PFSK-1 (cell line): Measurements from ENCODE around the gene HSDL2.

ENCODE experiments used
- FOXP2 ChIP-seq: optimal IDR thresholded peaks from 2 replicates; pipeline ENCODE3; 2011; ENCODE audit warnings: borderline replicate concordance, control low read depth, inconsistent platforms; ENCODE audit not compliant: insufficient read depth; ENCODE audit errors: extremely low read length, extremely low read depth
- POLR2AphosphoS5 ChIP-seq: IDR thresholded peaks from 2 replicates; pipeline ENCODE4 v1.6.1; 2012; ENCODE audit warnings: low read depth, mild to moderate bottlenecking, control low read depth, low read length, moderate library complexity
- REST ChIP-seq, 2 experiments: IDR thresholded peaks; 2 replicates each; pipeline versions ENCODE4 v1.6.1 to v1.8.0; 2011 to 2012; ENCODE audit warnings: low read depth in 2 of 2, low read length in 2 of 2, control low read depth in 1 of 2, inconsistent platforms in 1 of 2, mild to moderate bottlenecking in 1 of 2, moderate library complexity in 1 of 2; ENCODE audit not compliant: insufficient read depth in 1 of 2
- SIN3A ChIP-seq: IDR thresholded peaks from 2 replicates; pipeline ENCODE4 v1.6.1; 2012; ENCODE audit warnings: mild to moderate bottlenecking, low read length, moderate library complexity, borderline replicate concordance; ENCODE audit not compliant: insufficient read depth
- TAF1 ChIP-seq: IDR thresholded peaks from 2 replicates; pipeline ENCODE4 v1.6.1; 2012; ENCODE audit warnings: low read length, control low read depth, borderline replicate concordance; ENCODE audit not compliant: insufficient read depth

The HSDL2 gene

DNA sequence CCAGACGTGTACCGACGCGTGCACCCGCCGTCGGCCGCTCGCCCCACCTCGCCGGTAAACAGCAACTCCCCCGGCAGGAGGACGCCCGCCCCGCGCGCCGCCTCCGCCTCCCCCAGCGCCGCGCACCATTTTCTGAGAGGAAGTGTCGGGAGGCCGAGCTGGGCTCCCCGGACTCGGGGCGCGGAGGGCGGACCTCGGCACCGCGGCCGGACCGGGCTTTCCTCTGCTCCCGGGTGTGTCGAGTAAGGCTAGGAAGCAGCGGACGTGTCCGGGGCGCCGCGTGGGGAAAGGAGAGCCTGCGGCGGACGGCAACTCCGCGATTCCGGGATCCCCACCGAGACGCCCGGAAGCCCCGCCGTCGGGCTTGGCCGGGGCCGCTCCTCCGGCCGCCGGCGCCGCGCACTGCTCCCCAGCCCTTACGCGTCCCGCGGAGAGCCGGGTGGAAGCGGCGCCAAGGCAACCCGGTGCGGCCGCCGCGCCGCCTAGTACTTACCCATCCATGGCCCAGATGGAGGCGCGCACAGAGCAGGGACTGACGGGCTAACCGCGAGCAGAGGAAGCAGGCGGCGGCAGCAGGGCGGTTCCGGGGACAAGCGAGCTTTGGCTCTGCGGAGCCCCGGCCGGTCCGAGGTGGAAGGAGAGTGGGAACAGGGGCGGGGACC, 46.8 kb upstream of the HSDL2 start, which contains the start of gene PTBP3:
TSS of gene PTBP3 (minus strand) at position 643 of the 662 bp plus-strand sequence. CDS start 35,754 bp downstream, outside the sequence.
- TF ChIP-seq FOXP2 (peak; percentile 100), TAF1 (peak; percentile 46; the same call in 1 of the 2 replicates), REST (IDR thresholded peaks at IDR 0.05; ENCODE audit: insufficient read depth in 1 of 2, low read depth in 2 of 2, low read length in 2 of 2) (no peak), POLR2AphosphoS5 (peak; percentile 50; the same call in 1 of the 2 replicates)

GRCh38 chr9:112333639-112334431, 46.1 kb upstream of the HSDL2 start:
- TF ChIP-seq TAF1 (no peak), FOXP2 (peak; percentile 16)

DNA sequence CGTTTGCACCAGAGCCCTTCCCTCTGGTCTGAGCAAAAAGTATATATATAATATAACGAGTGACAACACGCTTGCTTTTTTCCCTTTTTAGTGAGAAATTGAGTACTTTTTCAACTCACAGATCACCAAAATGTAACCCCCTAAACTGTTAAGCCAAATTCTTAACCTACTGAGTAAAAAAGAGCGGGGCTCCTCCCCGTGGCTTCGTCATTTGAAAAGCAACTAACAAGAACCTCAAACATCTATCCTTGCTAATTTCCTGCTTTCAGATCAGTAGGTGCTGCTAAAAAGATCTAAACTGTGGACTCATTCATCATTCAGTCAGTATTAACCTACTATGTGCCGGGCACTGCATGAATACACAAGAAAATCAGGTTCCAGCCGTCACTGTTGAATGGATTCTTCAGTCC, 45.5 kb upstream of the HSDL2 start:
- no peak for TF ChIP-seq FOXP2
- TF ChIP-seq REST (IDR thresholded peaks at IDR 0.05; ENCODE audit: insufficient read depth in 1 of 2, low read depth in 2 of 2, low read length in 2 of 2) = no peak
- no peak for TF ChIP-seq POLR2AphosphoS5
- TF ChIP-seq SIN3A = no peak
- TF ChIP-seq TAF1 = no peak

GRCh38 chr9:112337547-112337946, 42.4 kb upstream of the HSDL2 start:
- TF ChIP-seq FOXP2 (no peak), SIN3A (no peak), REST (IDR thresholded peaks at IDR 0.05; ENCODE audit: insufficient read depth in 1 of 2, low read depth in 2 of 2, low read length in 2 of 2) (no peak), POLR2AphosphoS5 (no peak), TAF1 (no peak)

GRCh38 chr9:112338561-112338960, 41.3 kb upstream of the HSDL2 start:
- TF ChIP-seq FOXP2 (no peak), SIN3A (no peak), REST (IDR thresholded peaks at IDR 0.05; ENCODE audit: insufficient read depth in 1 of 2, low read depth in 2 of 2, low read length in 2 of 2) (no peak), POLR2AphosphoS5 (no peak), TAF1 (no peak)
